Hematopoietic multipotent progenitor cell treated with erythropoietin and hydrocortisone succinate and interleukin-3 and kit ligand, for 6 days (in vitro differentiated cells): ENCODE results near the gene OPN1SW.
A peak's percentile ranks its signal among the peaks of the same experiment; 100 is the strongest.

Experiments used
- DNase-seq: peaks from one replicate; pipeline ENCODE4 v3.0.0-alpha.2; 2015

The OPN1SW gene

GRCh38 chr7:128731184-128731583 lies 44.4 kb downstream of the OPN1SW start:
- peak; percentile 47 for DNase-seq

GRCh38 chr7:128729494-128729893 lies 46.1 kb downstream of the OPN1SW start:
- DNase-seq = no peak

- DNase-seq = no peak
Measured at GRCh38 chr7:128728598-128728997, 47.0 kb downstream of the OPN1SW start.

GRCh38 chr7:128727239-128727638 lies 48.4 kb downstream of the OPN1SW start:
- no peak for DNase-seq

GRCh38 chr7:128726737-128727072 lies 48.9 kb downstream of the OPN1SW start:
- DNase-seq = no peak

- no peak for DNase-seq
Measured at GRCh38 chr7:128726059-128726736, 49.4 kb downstream of the OPN1SW start.

GRCh38 chr7:128725531-128725930 lies 50.1 kb downstream of the OPN1SW start:
- no peak for DNase-seq

GRCh38 chr7:128724743-128725142 lies 50.9 kb downstream of the OPN1SW start:
- no peak for DNase-seq
